ENCODE data around the gene MAGI1. TPM values are rescaled to one million over a fixed set of nuclear protein-coding genes. Genes with fewer than 3 reads are reported as not detected.

MAGI1 gene
- total RNA-seq, 4 donors from 2014 or later, result 49.5 to 72.1 (median 67.6) TPM

DNA sequence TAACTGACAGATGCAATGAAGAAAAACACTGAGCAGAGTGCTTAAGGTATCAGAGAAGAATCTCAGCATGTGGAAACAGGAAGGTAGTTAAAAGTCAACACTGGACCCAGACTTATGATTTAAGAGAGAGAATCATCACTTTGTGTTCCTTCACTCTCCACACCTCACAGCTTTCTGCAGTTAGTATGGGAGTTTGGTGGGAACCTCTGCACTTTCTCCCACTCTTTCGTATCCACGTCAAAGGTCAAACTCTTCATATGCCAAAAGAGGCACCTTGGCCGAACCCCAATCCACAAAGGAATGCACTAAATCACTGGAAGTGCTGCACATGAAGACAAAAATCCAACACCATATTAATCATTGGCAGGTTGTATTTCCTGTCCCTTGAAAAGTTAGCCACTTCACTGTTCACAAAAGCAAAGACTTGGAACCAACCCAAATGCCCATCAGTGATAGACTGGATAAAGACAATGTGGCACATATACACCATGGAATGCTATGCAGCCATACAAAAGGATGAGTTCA lies 361.2 kb downstream of the MAGI1 start:
- DNase-seq, result no peak
- no peaks in the 10 kb centered on the region for H3K4me1 ChIP-seq
- TF ChIP-seq, protein P1, sequence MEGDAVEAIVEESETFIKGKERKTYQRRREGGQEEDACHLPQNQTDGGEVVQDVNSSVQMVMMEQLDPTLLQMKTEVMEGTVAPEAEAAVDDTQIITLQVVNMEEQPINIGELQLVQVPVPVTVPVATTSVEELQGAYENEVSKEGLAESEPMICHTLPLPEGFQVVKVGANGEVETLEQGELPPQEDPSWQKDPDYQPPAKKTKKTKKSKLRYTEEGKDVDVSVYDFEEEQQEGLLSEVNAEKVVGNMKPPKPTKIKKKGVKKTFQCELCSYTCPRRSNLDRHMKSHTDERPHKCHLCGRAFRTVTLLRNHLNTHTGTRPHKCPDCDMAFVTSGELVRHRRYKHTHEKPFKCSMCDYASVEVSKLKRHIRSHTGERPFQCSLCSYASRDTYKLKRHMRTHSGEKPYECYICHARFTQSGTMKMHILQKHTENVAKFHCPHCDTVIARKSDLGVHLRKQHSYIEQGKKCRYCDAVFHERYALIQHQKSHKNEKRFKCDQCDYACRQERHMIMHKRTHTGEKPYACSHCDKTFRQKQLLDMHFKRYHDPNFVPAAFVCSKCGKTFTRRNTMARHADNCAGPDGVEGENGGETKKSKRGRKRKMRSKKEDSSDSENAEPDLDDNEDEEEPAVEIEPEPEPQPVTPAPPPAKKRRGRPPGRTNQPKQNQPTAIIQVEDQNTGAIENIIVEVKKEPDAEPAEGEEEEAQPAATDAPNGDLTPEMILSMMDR (IDR thresholded peaks at IDR 0.05), result no peak
- TF ChIP-seq POLR2A (IDR thresholded peaks at IDR 0.05), result no peak
- H3K4me3 ChIP-seq, result no peak overlapping the region
- H3K36me3 ChIP-seq, result no peaks in the 10 kb centered on the region
- H3K9me3 ChIP-seq, result no peaks in the 10 kb centered on the region
- no peak overlapping the region for H3K27ac ChIP-seq
- H3K27me3 ChIP-seq, result no peaks in the 10 kb centered on the region

DNA sequence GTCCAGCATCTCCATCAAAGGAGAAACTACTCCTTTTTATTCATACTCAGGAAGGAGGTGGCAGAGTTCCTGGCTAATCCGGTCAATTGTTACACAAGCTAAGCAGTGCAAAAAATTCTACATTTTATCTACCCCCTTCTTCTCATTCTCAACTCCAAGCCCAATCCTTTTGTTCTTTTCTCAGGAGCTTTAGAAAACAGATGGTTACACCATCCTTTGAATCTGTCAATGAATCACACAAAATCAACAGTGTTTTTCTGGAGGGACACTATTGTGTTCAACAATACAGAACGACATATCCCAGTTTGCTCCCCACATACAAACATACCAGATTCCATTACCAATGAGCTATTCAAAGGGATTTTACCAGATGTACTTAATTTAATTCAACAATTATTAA lies 362.1 kb downstream of the MAGI1 start:
- H3K36me3 ChIP-seq, result no peaks in the 10 kb centered on the region
- no peaks in the 10 kb centered on the region for H3K9me3 ChIP-seq
- H3K27ac ChIP-seq, result no peak overlapping the region
- TF ChIP-seq, protein P1 (IDR thresholded peaks at IDR 0.05), result no peak
- TF ChIP-seq POLR2A (IDR thresholded peaks at IDR 0.05), result no peak
- no peak overlapping the region for H3K4me3 ChIP-seq
- no peak for DNase-seq
- H3K27me3 ChIP-seq, result no peaks in the 10 kb centered on the region
- H3K4me1 ChIP-seq, result no peaks in the 10 kb centered on the region

DNA sequence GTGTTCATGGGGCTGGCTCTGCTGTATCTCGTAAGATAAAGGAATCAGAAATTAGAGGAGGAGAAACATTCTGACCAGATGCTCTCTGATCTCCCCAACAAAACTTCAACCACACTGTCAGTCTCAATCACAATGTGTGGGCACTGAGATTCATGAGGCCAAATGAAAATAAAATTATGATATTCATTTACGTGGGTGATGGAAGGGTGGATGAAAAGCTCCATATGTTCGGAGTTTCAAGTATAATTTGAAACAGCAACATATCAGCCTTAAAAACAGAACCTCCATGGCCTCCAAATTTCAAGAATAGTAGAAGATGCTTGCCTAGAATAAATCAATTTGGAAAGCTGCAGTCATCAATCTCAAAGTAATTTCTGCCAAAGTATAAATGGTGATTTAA lies 363.7 kb downstream of the MAGI1 start:
- Histone ChIP-seq H3K4me3 (no peak overlapping the region), H3K36me3 (no peaks in the 10 kb centered on the region), H3K27ac (no peak overlapping the region), H3K4me1 (no peaks in the 10 kb centered on the region), H3K27me3 (no peaks in the 10 kb centered on the region), H3K9me3 (no peaks in the 10 kb centered on the region)
- no peak for TF ChIP-seq POLR2A (IDR thresholded peaks at IDR 0.05)
- TF ChIP-seq, protein P1 (IDR thresholded peaks at IDR 0.05), result no peak
- no peak for DNase-seq

DNA sequence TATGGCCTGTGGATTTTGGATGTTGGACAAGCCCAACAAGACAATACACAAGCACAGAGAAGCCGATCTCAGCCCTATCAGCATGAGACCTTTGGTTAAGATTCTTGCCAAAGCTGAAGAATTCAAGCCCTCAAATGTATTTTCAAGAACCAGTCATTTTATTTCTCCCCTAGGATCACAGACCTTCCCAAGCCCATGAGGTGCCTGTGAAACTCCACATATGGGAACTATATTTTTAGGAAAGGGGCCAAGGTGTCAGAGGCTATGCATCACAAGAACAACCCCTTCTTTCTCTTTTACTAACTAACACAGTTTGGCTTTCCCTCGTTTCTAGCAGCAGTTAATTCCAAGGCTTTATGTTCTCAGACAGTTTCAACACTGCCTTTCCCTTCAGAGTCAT lies 364.5 kb downstream of the MAGI1 start:
- H3K4me1 ChIP-seq, result no peaks in the 10 kb centered on the region
- H3K9me3 ChIP-seq, result no peaks in the 10 kb centered on the region
- H3K36me3 ChIP-seq, result no peaks in the 10 kb centered on the region
- H3K4me3 ChIP-seq, result no peak overlapping the region
- no peaks in the 10 kb centered on the region for H3K27me3 ChIP-seq
- no peak overlapping the region for H3K27ac ChIP-seq
- DNase-seq, result no peak
- no peak for TF ChIP-seq POLR2A (IDR thresholded peaks at IDR 0.05)
- TF ChIP-seq, protein P1 (IDR thresholded peaks at IDR 0.05), result no peak

DNA sequence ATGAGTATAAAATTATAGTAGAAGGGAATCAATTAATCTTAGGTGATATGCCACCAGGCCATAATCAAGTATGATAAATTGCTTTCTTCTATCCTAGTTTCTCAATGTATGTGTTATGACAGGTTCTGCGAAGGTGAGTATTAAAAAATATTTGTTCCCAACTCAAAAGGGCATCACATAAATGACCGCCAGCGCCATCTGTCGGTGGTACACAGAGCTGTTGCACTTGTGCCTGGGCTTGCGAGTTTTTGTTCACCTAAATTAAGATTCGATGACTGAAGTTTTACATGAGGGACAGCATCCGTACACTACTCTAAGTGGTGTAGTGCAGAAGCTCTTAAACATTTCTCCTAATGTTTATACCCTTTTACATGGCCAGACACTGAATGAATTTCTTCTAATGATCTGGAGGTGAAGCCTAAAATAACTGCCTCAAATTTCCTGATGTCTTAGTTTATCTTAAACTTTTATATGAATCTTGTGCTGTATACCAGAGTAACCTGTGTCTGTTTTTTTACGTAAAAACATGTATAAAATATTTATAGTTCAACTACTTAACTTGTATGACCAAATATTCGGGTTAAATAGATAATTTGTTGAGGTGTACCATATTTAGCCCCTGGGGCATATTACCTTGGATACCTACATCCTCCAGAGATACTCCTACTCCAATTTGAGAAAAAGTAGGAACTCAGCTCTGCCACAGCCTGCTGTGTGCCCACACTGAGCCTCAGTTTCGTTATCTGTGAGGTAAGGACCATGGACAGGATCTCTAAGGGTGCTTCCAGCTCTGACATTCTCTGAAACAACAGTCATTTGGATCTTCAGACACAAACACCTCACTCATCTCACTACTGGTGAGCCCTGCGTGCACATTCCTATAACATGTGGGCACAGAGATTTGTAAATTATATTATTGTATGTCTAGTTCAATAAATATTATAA lies 365.6 kb downstream of the MAGI1 start:
- Histone ChIP-seq H3K27ac (no peak overlapping the region), H3K4me3 (no peak overlapping the region), H3K9me3 (no peaks in the 10 kb centered on the region), H3K27me3 (no peaks in the 10 kb centered on the region), H3K36me3 (no peaks in the 10 kb centered on the region), H3K4me1 (no peaks in the 10 kb centered on the region)
- DNase-seq, result peak; percentile 19 to 72 (median 66)
- TF ChIP-seq POLR2A (IDR thresholded peaks at IDR 0.05), result no peak
- TF ChIP-seq, protein P1 (IDR thresholded peaks at IDR 0.05), result peak in 4 of 6 experiments; percentile 39 to 65 (median 56)
